ENCODE measurements around the gene CCDC121. TPM values are rescaled to one million over a fixed set of nuclear protein-coding genes. Genes with fewer than 3 reads are reported as not detected.
"Not testable (repeated sequence)": the region's sequence is repeated elsewhere in the genome, so short reads cannot be mapped to it uniquely, and the experiment has no call there.

Gene CCDC121
- total and polyA plus RNA-seq, 2 of the 4 experiments (the other 2 are of a cell fraction): 0.65 to 2.0 TPM

DNA sequence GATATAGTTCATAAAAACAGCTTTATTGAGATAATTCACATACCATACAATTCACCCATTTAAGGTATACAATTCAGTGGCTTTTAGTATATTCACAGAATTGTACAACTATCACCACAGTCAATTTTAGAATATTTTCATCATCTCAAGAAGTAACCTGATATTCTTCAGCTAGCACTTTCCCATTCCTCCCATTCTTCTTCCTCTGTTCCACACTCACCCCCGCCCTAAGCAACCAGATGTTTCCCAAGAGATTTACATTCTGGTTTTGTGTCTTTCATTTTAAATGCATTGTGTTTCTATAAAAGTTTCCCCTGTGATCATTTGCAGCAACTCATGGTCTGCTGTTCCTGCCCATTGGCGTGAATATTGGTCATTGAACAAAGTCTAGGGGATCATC is 5.5 kb upstream of the CCDC121 start:
- peaks cover 26% of the 10 kb centered on the region for H3K36me3 ChIP-seq (ENCODE audit: control insufficient read depth, insufficient read depth, low read length)
- no peak overlapping the region for H2AK9ac ChIP-seq (replicated peaks; ENCODE audit: low read depth, low read length, poor library complexity)
- no peak for TF ChIP-seq CHD1 (IDR thresholded peaks at IDR 0.05; ENCODE audit: low read depth, low read length)
- no peak for TF ChIP-seq NFE2L2 (IDR thresholded peaks at IDR 0.05; ENCODE audit: low read depth, low read length)
- dilution Hi-C loops (cut with HindIII; ENCODE audit: low sequenced_read_pairs, unreplicated experiment) (no loop called here), intact Hi-C loops (cut with micrococcal nuclease) (no loop called here), in situ Hi-C loops (cut with MboI; ENCODE audit: low sequenced_read_pairs) (no loop called here)
- no peak overlapping the region for H2BK15ac ChIP-seq (ENCODE audit: low read depth, low read length)
- H3K9me3 ChIP-seq (ENCODE audit: control insufficient read depth, insufficient read depth, low read length): no peaks in the 10 kb centered on the region
- H4K20me1 ChIP-seq (ENCODE audit: insufficient read depth, low read length): peaks cover 4% of the 10 kb centered on the region; the same call in 1 of the 2 replicates
- peaks cover 3% of the 10 kb centered on the region; the same call in 1 of the 2 replicates for H3K4me1 ChIP-seq (ENCODE audit: control insufficient read depth, insufficient read depth, low read length)
- H3K9ac ChIP-seq (ENCODE audit: low read depth, low read length): no peak overlapping the region
- BruUV-seq (replicated peaks): no TSS peak
- H2BK5ac ChIP-seq (ENCODE audit: low read depth, low read length, poor library complexity, severe bottlenecking): no peak overlapping the region
- H3K79me1 ChIP-seq (ENCODE audit: low read depth in 1 of 2, low read length in 2 of 2): peaks cover 14 to 41% of the 10 kb centered on the region in 2 experiments
- no peak overlapping the region for H3K4me2 ChIP-seq (ENCODE audit: low read depth, low read length)
- no peak overlapping the region for H2BK20ac ChIP-seq (ENCODE audit: low read depth, low read length)
- no peak overlapping the region for H3K56ac ChIP-seq (ENCODE audit: extremely low read depth, insufficient read depth, low read length)
- no peak for ATAC-seq (ENCODE audit: low read depth)
- no peak overlapping the region for H3K4ac ChIP-seq (ENCODE audit: low read depth, low read length)
- no peaks in the 10 kb centered on the region; the same call in 1 of the 2 replicates for H3K9me1 ChIP-seq (ENCODE audit: insufficient read depth, low read length)
- no peak overlapping the region for H2BK120ac ChIP-seq (ENCODE audit: low read depth, low read length)
- no peak for DNase-seq
- WGBS, 2 experiments (ENCODE audit: extremely low coverage in 2 of 2, insufficient read length in 1 of 2): no CpG with 5 or more reads among the region's 2 CpGs
- no peak overlapping the region for H3K4me3 ChIP-seq (ENCODE audit: insufficient read depth, low read depth, low read length)
- H3K27me3 ChIP-seq (ENCODE audit: control insufficient read depth, insufficient read depth, low read length): no peaks in the 10 kb centered on the region
- H4K5ac ChIP-seq (ENCODE audit: low read depth, low read length): no peak overlapping the region
- H3K27ac ChIP-seq (ENCODE audit: insufficient read depth, low read length): no peak overlapping the region
- H2AK5ac ChIP-seq (ENCODE audit: low read depth, low read length): no peak overlapping the region
- CTCF ChIA-PET: no interaction called here
- POLR2A ChIA-PET (ENCODE audit: unreplicated experiment): no interaction called here
- H3K14ac ChIP-seq (replicated peaks; ENCODE audit: low read depth, low read length): no peak overlapping the region
- no peak overlapping the region for H3K23ac ChIP-seq (ENCODE audit: low read depth, low read length)
- no peak overlapping the region for H3K18ac ChIP-seq (ENCODE audit: low read depth, low read length)
- H4K8ac ChIP-seq (ENCODE audit: low read depth in 2 of 2, low read length in 2 of 2): no peak overlapping the region
- no peak overlapping the region for H2AFZ ChIP-seq (replicated peaks; ENCODE audit: low read length, poor library complexity)
- H4K91ac ChIP-seq (ENCODE audit: insufficient read depth, low read depth, low read length): no peak overlapping the region

GRCh38 chr2:27630257-27630656 is 1.4 kb upstream of the CCDC121 start:
- dilution Hi-C loops (cut with HindIII; ENCODE audit: low sequenced_read_pairs, unreplicated experiment); BruUV-seq (replicated peaks); in situ Hi-C loops (cut with MboI; ENCODE audit: low sequenced_read_pairs); H2BK20ac ChIP-seq (ENCODE audit: low read depth, low read length); H3K9me3 ChIP-seq (ENCODE audit: control insufficient read depth, insufficient read depth, low read length); H3K4me2 ChIP-seq (ENCODE audit: low read depth, low read length); H4K5ac ChIP-seq (ENCODE audit: low read depth, low read length); H3K4me3 ChIP-seq (ENCODE audit: insufficient read depth, low read depth, low read length); H3K56ac ChIP-seq (ENCODE audit: extremely low read depth, insufficient read depth, low read length); intact Hi-C loops (cut with micrococcal nuclease); H2AFZ ChIP-seq (replicated peaks; ENCODE audit: low read length, poor library complexity); H2BK15ac ChIP-seq (ENCODE audit: low read depth, low read length); H3K14ac ChIP-seq (replicated peaks; ENCODE audit: low read depth, low read length); H3K23ac ChIP-seq (ENCODE audit: low read depth, low read length); H3K27me3 ChIP-seq (ENCODE audit: control insufficient read depth, insufficient read depth, low read length); H3K4ac ChIP-seq (ENCODE audit: low read depth, low read length); H3K9ac ChIP-seq (ENCODE audit: low read depth, low read length); POLR2A ChIA-PET (ENCODE audit: unreplicated experiment); H3K18ac ChIP-seq (ENCODE audit: low read depth, low read length); H2BK120ac ChIP-seq (ENCODE audit: low read depth, low read length); H4K8ac ChIP-seq (ENCODE audit: low read depth in 2 of 2, low read length in 2 of 2); H4K91ac ChIP-seq (ENCODE audit: insufficient read depth, low read depth, low read length); H4K20me1 ChIP-seq (ENCODE audit: insufficient read depth, low read length); ATAC-seq (ENCODE audit: low read depth); H2BK5ac ChIP-seq (ENCODE audit: low read depth, low read length, poor library complexity, severe bottlenecking); H2AK5ac ChIP-seq (ENCODE audit: low read depth, low read length); H3K27ac ChIP-seq (ENCODE audit: insufficient read depth, low read length); H3K9me1 ChIP-seq (ENCODE audit: insufficient read depth, low read length); H3K4me1 ChIP-seq (ENCODE audit: control insufficient read depth, insufficient read depth, low read length); H2AK9ac ChIP-seq (replicated peaks; ENCODE audit: low read depth, low read length, poor library complexity); DNase-seq: not testable (repeated sequence)
- CTCF ChIA-PET: interaction anchor here (0.6 kb wide), 1 partner anchor 11 kb away, joined by 3 read pairs; no protein-coding TSS in a partner anchor
- Histone ChIP-seq H3K36me3 (ENCODE audit: control insufficient read depth, insufficient read depth, low read length) (peaks cover 11% of the 10 kb centered on the region), H3K79me1 (ENCODE audit: low read depth in 1 of 2, low read length in 2 of 2) (peaks cover 18 to 35% of the 10 kb centered on the region in 2 experiments)
- WGBS, 2 experiments (ENCODE audit: extremely low coverage in 2 of 2, insufficient read length in 1 of 2): no CpG with 5 or more reads among the region's 2 CpGs
